ENCODE results near the gene WFIKKN1. TPM values are rescaled to one million over a fixed set of nuclear protein-coding genes. Genes with fewer than 3 reads are reported as not detected.

The WFIKKN1 gene
- total and polyA plus RNA-seq, 2 of the 4 experiments (the other 2 are of a cell fraction) = 0.10 TPM; not detected in 1

GRCh38 chr16:638034-638543 lies 7.3 kb downstream of the WFIKKN1 start (continued):
- TF ChIP-seq MAZ (IDR thresholded peaks at IDR 0.05; ENCODE audit: borderline replicate concordance, low read depth, low read length) = no peak

- Histone ChIP-seq H3K4me2 (ENCODE audit: low read depth, low read length) (no peak overlapping the region), H3K36me3 (ENCODE audit: control insufficient read depth, insufficient read depth, low read length) (peaks cover 5% of the 10 kb centered on the region; the same call in 1 of the 2 replicates), H4K5ac (ENCODE audit: low read depth, low read length) (no peak overlapping the region), H3K27ac (ENCODE audit: insufficient read depth, low read length) (no peak overlapping the region), H2BK20ac (ENCODE audit: low read depth, low read length) (no peak overlapping the region), H3K4me1 (ENCODE audit: control insufficient read depth, insufficient read depth, low read length) (peaks cover 19% of the 10 kb centered on the region), H3K14ac (replicated peaks; ENCODE audit: low read depth, low read length) (no peak overlapping the region), H3K79me1 (ENCODE audit: low read depth in 1 of 2, low read length in 2 of 2) (peaks cover 3 to 35% of the 10 kb centered on the region in 2 experiments; a peak in 2 of 4 replicates), H4K20me1 (ENCODE audit: insufficient read depth, low read length) (peaks cover 4% of the 10 kb centered on the region), H2AK9ac (replicated peaks; ENCODE audit: low read depth, low read length, poor library complexity) (no peak overlapping the region), H2BK15ac (ENCODE audit: low read depth, low read length) (no peak overlapping the region), H3K18ac (ENCODE audit: low read depth, low read length) (no peak overlapping the region), H4K91ac (ENCODE audit: insufficient read depth, low read depth, low read length) (no peak overlapping the region), H3K9me1 (ENCODE audit: insufficient read depth, low read length) (peaks cover 8% of the 10 kb centered on the region; the same call in 1 of the 2 replicates), H2AK5ac (ENCODE audit: low read depth, low read length) (no peak overlapping the region), H2BK120ac (ENCODE audit: low read depth, low read length) (no peak overlapping the region), H3K23ac (ENCODE audit: low read depth, low read length) (no peak overlapping the region), H2BK5ac (ENCODE audit: low read depth, low read length, poor library complexity, severe bottlenecking) (no peak overlapping the region), H3K4me3 (ENCODE audit: insufficient read depth, low read depth, low read length) (no peak overlapping the region), H3K4ac (ENCODE audit: low read depth, low read length) (no peak overlapping the region), H3K27me3 (ENCODE audit: control insufficient read depth, insufficient read depth, low read length) (no peaks in the 10 kb centered on the region), H3K9me3 (ENCODE audit: control insufficient read depth, insufficient read depth, low read length) (no peaks in the 10 kb centered on the region), H3K56ac (ENCODE audit: extremely low read depth, insufficient read depth, low read length) (no peak overlapping the region), H3K9ac (ENCODE audit: low read depth, low read length) (no peak overlapping the region), H2AFZ (replicated peaks; ENCODE audit: low read length, poor library complexity) (no peak overlapping the region), H4K8ac (ENCODE audit: low read depth in 2 of 2, low read length in 2 of 2) (no peak overlapping the region)
- TF ChIP-seq RFX5 (IDR thresholded peaks at IDR 0.05; ENCODE audit: low read depth, low read length) = no peak
- ChIA-PET POLR2A (ENCODE audit: unreplicated experiment) (no interaction called here), CTCF (no interaction called here)
- BruUV-seq (replicated peaks) = no TSS peak
- dilution Hi-C loops (cut with HindIII; ENCODE audit: low sequenced_read_pairs, unreplicated experiment) = no loop called here
- no peak for DNase-seq
- no peak for ATAC-seq (ENCODE audit: low read depth)
- in situ Hi-C loops (cut with MboI; ENCODE audit: low sequenced_read_pairs) = no loop called here
- WGBS, 2 experiments (ENCODE audit: extremely low coverage in 2 of 2, insufficient read length in 1 of 2) = 60% methylated on average over 2 of the region's 9 CpGs; no CpG with 5 or more reads in 1 of the 2 experiments
- intact Hi-C loops (cut with micrococcal nuclease) = loop anchor here (5.0 kb wide), 1 partner anchor 112 kb away; the partner anchor contains the start of gene CAPN15
Observed at GRCh38 chr16:638836-639235, 8.1 kb downstream of the WFIKKN1 start.
